Skeletal muscle satellite cell (primary cell): ENCODE measurements around the gene PCSK5.
"Not testable (repeated sequence)": the region's sequence is repeated elsewhere in the genome, so short reads cannot be mapped to it uniquely, and the experiment has no call there.

Source experiments
- H3K27me3 ChIP-seq: 2 replicates; pipeline ENCODE4 v1.7.0; 2013; ENCODE audit warnings: low read length; ENCODE audit not compliant: control insufficient read depth, insufficient read depth
- H3K36me3 ChIP-seq: 2 replicates; pipeline ENCODE4 v1.7.0; 2013; ENCODE audit warnings: mild to moderate bottlenecking, control low read depth, low read length; ENCODE audit not compliant: insufficient read depth
- H3K4me1 ChIP-seq: 2 replicates; pipeline ENCODE4 v1.7.0; 2013; ENCODE audit warnings: low read length; ENCODE audit not compliant: control insufficient read depth, insufficient read depth
- H3K4me2 ChIP-seq: 2 replicates; pipeline ENCODE4 v1.7.0; 2013; ENCODE audit warnings: mild to moderate bottlenecking, low read length
- H3K4me3 ChIP-seq: 2 replicates; pipeline ENCODE4 v1.7.0; 2013; ENCODE audit warnings: low read length
- H3K9ac ChIP-seq: 2 replicates; pipeline ENCODE4 v1.7.0; 2013; ENCODE audit warnings: mild to moderate bottlenecking, low read depth, low read length, moderate library complexity
- H3K9me3 ChIP-seq: replicated peaks from 2 replicates; pipeline ENCODE4 v1.7.0; 2013; ENCODE audit warnings: mild to moderate bottlenecking, control low read depth, low read length

The PCSK5 gene

DNA sequence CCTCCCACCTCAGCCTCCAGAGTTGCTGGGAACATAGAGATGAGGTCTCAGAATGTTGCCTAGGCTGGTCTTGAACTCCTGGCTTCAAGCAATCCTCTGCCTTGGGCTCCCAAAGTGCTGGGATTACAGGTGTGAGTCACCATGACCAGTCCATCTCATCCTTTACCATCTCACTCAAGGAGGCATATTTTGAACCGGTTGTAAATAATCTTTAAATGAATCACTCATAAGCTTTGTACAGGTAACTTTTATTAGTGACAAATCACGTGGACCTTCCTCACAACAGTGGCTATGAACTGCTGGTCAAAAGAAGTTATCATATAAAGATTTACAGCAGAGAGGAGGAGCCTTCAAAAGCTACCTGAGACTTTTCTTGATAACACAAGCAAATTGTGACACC is 433.0 kb downstream of the PCSK5 start:
- Histone ChIP-seq H3K4me1 (peaks cover 3% of the 10 kb centered on the region), H3K9me3 (no peaks in the 10 kb centered on the region), H3K4me2 (no peak overlapping the region), H3K36me3 (no peaks in the 10 kb centered on the region), H3K9ac (no peak overlapping the region), H3K4me3 (no peak overlapping the region), H3K27me3 (no peaks in the 10 kb centered on the region)

DNA sequence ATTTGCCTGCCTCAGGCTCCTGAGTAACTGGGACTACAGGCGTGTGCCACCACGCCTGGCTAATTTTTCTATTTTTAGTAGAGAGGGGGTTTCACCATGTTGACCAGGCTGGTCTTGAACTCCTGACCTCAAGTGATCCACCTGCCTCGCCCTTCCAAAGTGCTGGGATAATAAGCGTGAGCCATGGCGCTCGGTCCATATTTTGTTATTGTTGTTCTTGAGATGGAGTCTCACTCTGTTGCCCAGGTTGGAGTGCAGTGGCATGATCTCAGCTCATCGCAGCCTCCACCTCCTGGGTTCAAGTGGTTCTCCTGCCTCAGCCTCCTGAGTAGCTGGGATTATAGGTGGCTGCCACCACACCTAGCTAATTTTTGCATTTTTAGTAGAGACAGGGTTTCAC is 433.6 kb downstream of the PCSK5 start:
- not testable (repeated sequence) for H3K9ac ChIP-seq, H3K9me3 ChIP-seq, H3K4me1 ChIP-seq, H3K4me2 ChIP-seq, H3K4me3 ChIP-seq, H3K27me3 ChIP-seq, H3K36me3 ChIP-seq

DNA sequence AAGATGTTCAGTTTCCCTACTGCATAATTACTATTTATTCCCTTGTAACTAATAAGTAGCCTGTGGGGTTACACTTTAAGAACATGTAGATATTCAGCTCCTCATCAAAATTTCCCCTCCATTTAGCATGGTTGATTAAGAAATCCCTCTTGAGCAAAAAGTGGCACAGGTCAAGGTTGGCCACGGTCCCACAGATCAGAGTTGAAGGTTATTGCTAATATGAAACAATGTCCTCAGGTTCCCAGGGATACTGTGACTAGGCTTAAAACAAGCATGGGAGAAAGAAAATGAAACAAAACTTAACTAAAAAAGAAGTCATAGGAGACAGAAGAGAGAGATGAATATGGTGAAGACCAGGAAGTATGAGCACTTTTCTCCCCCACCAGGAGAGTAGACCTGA is 439.6 kb downstream of the PCSK5 start:
- Histone ChIP-seq H3K4me1 (no peaks in the 10 kb centered on the region), H3K4me2 (no peak overlapping the region), H3K9me3 (no peaks in the 10 kb centered on the region), H3K4me3 (no peak overlapping the region), H3K9ac (no peak overlapping the region), H3K36me3 (no peaks in the 10 kb centered on the region), H3K27me3 (peaks cover 13% of the 10 kb centered on the region)

DNA sequence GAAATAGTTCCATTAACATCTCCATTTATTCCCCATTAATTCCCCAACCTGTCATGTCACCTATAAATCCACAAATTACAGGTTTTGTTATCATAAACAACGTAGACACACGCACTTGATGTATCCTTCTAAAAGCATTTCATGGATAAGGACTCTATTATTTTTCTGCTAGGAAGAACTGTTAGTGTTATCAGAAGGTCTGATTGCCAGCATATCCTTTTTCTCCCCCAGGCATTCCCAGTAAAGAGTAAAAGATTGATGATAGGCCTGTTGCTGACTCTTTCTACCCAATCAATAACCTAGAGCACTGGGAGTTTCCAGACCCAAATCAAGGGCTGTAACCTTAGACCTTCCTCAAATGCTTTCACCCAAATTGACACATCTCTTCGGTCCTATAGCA is 442.9 kb downstream of the PCSK5 start:
- H3K27me3 ChIP-seq, result peaks cover 21% of the 10 kb centered on the region
- no peak overlapping the region for H3K4me2 ChIP-seq
- H3K9me3 ChIP-seq, result no peaks in the 10 kb centered on the region
- H3K36me3 ChIP-seq, result no peaks in the 10 kb centered on the region
- no peak overlapping the region for H3K4me3 ChIP-seq
- no peaks in the 10 kb centered on the region for H3K4me1 ChIP-seq
- H3K9ac ChIP-seq, result no peak overlapping the region

DNA sequence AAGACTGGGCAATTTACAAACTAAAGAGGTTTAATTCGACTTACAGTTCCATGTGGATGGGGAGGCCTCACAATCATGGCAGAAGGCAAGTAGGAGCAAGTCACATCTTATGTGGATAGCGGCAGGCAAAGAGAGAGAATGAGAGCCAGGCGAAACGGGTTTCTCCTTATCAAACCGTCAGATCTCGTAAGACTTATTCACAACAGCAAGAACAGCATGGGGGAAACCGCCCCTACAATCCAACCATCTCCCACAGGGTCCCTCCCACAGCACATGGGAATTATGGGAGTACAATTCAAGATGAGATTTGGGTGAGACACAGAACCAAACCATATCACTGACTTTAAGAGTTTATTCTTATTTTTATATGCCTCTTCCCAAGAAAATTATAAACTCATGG is 443.5 kb downstream of the PCSK5 start:
- Histone ChIP-seq H3K4me2 (no peak overlapping the region), H3K27me3 (peaks cover 23% of the 10 kb centered on the region), H3K9me3 (no peaks in the 10 kb centered on the region), H3K9ac (no peak overlapping the region), H3K36me3 (no peaks in the 10 kb centered on the region), H3K4me3 (no peak overlapping the region), H3K4me1 (no peaks in the 10 kb centered on the region)

DNA sequence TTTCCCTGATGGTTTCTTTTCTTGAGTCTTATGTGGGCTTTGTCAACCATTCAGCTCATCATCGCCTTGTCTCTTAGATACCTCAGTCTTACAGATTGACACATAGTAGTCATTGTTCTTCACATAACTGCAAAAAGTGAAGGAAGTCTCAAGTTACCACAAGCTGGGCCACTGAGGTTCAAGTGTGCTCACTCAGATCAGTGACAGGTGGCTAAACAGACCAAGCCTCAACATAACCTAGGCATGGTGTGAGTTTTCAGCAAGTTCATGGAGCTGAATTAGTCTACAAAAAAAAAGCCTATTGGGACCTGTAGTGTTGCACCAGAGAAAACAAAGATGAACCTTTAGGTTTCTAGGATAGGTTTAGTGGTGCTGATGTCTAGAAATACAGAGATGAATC is 445.6 kb downstream of the PCSK5 start:
- H3K4me3 ChIP-seq, result no peak overlapping the region
- no peak overlapping the region for H3K4me2 ChIP-seq
- H3K27me3 ChIP-seq, result peaks cover 23% of the 10 kb centered on the region
- no peaks in the 10 kb centered on the region for H3K9me3 ChIP-seq
- no peaks in the 10 kb centered on the region for H3K36me3 ChIP-seq
- H3K4me1 ChIP-seq, result no peaks in the 10 kb centered on the region
- no peak overlapping the region for H3K9ac ChIP-seq

DNA sequence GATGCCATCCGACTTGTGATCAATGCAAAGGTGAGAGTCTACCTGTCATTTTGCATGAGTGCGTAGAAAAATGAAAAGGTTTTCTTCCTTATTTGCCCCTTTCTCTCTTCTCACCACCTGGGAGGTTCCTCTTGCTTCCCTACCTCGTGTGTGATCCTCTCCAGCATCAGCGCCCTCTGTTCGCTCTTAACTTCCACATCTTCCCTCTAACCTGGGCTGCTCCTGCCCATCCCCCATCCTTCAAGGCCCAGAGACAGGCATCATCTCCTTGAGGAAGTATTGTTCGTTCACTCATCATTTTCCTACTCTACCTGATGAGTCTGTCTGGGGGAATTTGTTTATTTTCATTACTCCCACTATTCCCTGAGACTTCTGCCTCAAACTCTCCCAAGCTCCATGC is 447.9 kb downstream of the PCSK5 start:
- H3K9ac ChIP-seq, result no peak overlapping the region
- H3K4me2 ChIP-seq, result no peak overlapping the region
- H3K27me3 ChIP-seq, result peaks cover 30% of the 10 kb centered on the region
- H3K9me3 ChIP-seq, result no peaks in the 10 kb centered on the region
- H3K36me3 ChIP-seq, result no peaks in the 10 kb centered on the region
- H3K4me3 ChIP-seq, result no peak overlapping the region
- H3K4me1 ChIP-seq, result no peaks in the 10 kb centered on the region

DNA sequence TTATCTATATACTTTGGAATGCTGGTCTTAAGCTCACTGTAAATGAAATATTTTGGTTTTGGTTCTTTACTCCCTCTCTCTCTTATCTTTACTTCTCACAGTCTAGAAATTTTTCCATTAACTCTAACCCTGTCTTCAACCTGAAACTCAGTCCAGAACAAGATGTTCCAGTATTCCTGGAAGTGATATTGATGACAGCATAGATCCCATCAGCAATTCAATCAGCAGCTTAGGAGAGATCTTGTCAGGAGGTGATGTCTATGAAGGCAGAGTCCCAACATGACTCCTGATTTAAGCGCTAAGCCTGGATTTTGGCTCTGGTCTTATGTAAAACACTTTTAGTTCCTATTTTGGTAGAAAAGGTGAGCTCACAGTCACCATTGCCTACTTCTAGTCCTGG is 451.1 kb downstream of the PCSK5 start:
- Histone ChIP-seq H3K4me1 (no peaks in the 10 kb centered on the region), H3K9ac (no peak overlapping the region), H3K36me3 (no peaks in the 10 kb centered on the region), H3K27me3 (peaks cover 15% of the 10 kb centered on the region), H3K9me3 (no peaks in the 10 kb centered on the region), H3K4me2 (no peak overlapping the region), H3K4me3 (no peak overlapping the region)

DNA sequence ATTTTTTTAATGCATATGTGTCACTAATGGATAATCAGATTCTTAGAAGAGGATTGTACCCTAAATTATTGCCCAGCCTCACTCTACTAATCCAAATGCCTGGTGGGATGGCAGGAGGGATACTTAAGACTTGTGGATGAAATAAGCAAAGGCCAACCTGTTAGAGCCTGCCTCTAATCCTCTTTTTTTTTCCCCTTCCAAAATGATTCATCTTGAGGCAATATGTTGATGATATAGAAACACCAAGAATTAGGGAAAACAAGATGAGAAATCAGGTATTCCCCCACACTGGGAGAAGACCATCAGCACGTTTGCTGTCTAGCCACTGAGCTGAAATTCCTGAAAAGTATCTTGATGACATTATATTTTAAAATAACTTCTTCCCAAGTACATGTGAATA is 451.7 kb downstream of the PCSK5 start:
- H3K9me3 ChIP-seq, result no peaks in the 10 kb centered on the region
- H3K4me2 ChIP-seq, result no peak overlapping the region
- no peaks in the 10 kb centered on the region for H3K4me1 ChIP-seq
- peaks cover 15% of the 10 kb centered on the region for H3K27me3 ChIP-seq
- no peak overlapping the region for H3K4me3 ChIP-seq
- no peaks in the 10 kb centered on the region for H3K36me3 ChIP-seq
- no peak overlapping the region for H3K9ac ChIP-seq

DNA sequence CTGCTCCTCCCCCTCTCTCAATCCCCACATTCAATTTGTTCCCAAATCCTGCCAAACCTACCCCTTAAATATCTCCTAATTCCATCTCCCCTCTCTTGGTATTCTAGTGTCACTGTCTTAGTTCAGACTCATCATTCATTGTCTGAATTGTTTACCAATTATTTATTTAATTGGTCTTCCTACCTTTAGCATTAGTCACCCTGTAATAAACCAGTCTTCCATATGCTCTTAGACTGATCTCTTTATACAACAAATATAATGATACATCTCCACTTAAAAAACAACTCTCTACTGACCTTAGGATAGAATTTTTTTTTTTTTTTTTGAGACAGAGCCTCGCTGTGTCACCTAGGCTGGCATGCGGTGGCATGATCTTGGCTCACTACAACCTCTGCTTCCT is 452.4 kb downstream of the PCSK5 start:
- no peak overlapping the region for H3K4me3 ChIP-seq
- H3K9ac ChIP-seq, result no peak overlapping the region
- peaks cover 15% of the 10 kb centered on the region for H3K27me3 ChIP-seq
- no peaks in the 10 kb centered on the region for H3K9me3 ChIP-seq
- H3K4me1 ChIP-seq, result no peaks in the 10 kb centered on the region
- H3K4me2 ChIP-seq, result no peak overlapping the region
- H3K36me3 ChIP-seq, result no peaks in the 10 kb centered on the region

DNA sequence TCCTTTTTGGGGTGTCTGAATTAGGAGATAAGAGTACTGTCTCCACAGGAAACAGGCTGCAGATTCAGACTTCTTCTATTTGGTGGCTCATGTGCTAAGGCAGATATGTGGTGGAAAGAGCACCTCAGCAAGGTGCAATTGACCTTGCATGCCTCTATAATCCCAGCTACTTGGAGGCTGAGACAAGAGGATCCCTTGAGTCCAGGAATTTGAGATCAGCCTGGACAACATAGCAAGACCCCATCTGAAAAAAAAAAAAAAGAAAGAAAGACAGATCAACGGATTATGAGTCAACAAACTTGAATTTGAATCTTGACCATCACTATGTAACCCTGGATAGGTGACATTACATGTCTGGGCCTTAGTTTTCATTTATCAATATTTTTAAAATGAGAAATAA is 459.4 kb downstream of the PCSK5 start:
- no peak overlapping the region for H3K4me2 ChIP-seq
- peaks cover 30% of the 10 kb centered on the region for H3K27me3 ChIP-seq
- H3K4me3 ChIP-seq, result no peak overlapping the region
- no peak overlapping the region for H3K9ac ChIP-seq
- no peaks in the 10 kb centered on the region for H3K36me3 ChIP-seq
- H3K9me3 ChIP-seq, result no peaks in the 10 kb centered on the region
- H3K4me1 ChIP-seq, result no peaks in the 10 kb centered on the region

DNA sequence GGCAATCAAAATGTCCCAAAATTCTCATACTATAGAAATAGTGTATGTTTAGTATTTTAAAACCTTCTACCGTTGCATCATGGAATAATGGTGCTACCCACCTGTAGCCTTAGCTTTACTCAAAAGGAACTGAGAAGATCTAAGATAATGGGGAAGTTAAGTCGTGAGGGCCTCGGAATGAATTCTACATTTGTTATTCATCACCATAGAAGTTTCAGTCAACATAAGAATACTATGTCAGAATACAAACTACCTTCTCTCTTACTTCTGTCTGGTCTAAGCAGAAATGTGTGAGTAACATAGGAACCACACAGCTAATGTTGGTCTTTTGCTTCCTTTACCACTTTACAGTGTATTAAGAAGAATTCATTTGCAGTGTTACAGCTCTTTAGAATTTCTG is 460.5 kb downstream of the PCSK5 start:
- Histone ChIP-seq H3K9ac (no peak overlapping the region), H3K36me3 (no peaks in the 10 kb centered on the region), H3K27me3 (peaks cover 30% of the 10 kb centered on the region), H3K4me1 (no peaks in the 10 kb centered on the region), H3K4me2 (no peak overlapping the region), H3K4me3 (no peak overlapping the region), H3K9me3 (no peaks in the 10 kb centered on the region)
